ENCODE measurements around the gene STIM1. TPM values are rescaled to one million over a fixed set of nuclear protein-coding genes. Genes with fewer than 3 reads are reported as not detected.

The STIM1 gene
- total RNA-seq, 1 experiment from 2014 or later = 23.6 TPM

GRCh38 chr11:3942160-3942955, 86.9 kb downstream of the STIM1 start:
- H3K4me3 ChIP-seq (ENCODE audit: insufficient read depth, low read depth, low read length) = no peak overlapping the region
- no peaks in the 10 kb centered on the region; the same call in 1 of the 2 replicates for H3K27me3 ChIP-seq (ENCODE audit: control insufficient read depth, insufficient read depth, low read length)
- DNase-seq = no peak

GRCh38 chr11:3942956-3943497, 87.6 kb downstream of the STIM1 start:
- Histone ChIP-seq H3K27me3 (ENCODE audit: control insufficient read depth, insufficient read depth, low read length) (no peaks in the 10 kb centered on the region; the same call in 1 of the 2 replicates), H3K4me3 (ENCODE audit: insufficient read depth, low read depth, low read length) (no peak overlapping the region), H3K36me3 (replicated peaks; ENCODE audit: control insufficient read depth, insufficient read depth, low read length) (no peaks in the 10 kb centered on the region)
- DNase-seq = no peak

More at GRCh38 chr11:3942160-3942955, 86.9 kb downstream of the STIM1 start:
- no peaks in the 10 kb centered on the region for H3K36me3 ChIP-seq (replicated peaks; ENCODE audit: control insufficient read depth, insufficient read depth, low read length)

GRCh38 chr11:3944198-3944597, 88.7 kb downstream of the STIM1 start:
- no peak overlapping the region for H3K4me3 ChIP-seq (ENCODE audit: insufficient read depth, low read depth, low read length)
- no peaks in the 10 kb centered on the region for H3K36me3 ChIP-seq (replicated peaks; ENCODE audit: control insufficient read depth, insufficient read depth, low read length)
- DNase-seq = no peak
- no peaks in the 10 kb centered on the region; the same call in 1 of the 2 replicates for H3K27me3 ChIP-seq (ENCODE audit: control insufficient read depth, insufficient read depth, low read length)

GRCh38 chr11:3946455-3947017, 91.1 kb downstream of the STIM1 start:
- no peak overlapping the region for H3K4me3 ChIP-seq (ENCODE audit: insufficient read depth, low read depth, low read length)
- DNase-seq = no peak
- no peaks in the 10 kb centered on the region; the same call in 1 of the 2 replicates for H3K27me3 ChIP-seq (ENCODE audit: control insufficient read depth, insufficient read depth, low read length)
- no peaks in the 10 kb centered on the region for H3K36me3 ChIP-seq (replicated peaks; ENCODE audit: control insufficient read depth, insufficient read depth, low read length)

GRCh38 chr11:3947061-3947460, 91.6 kb downstream of the STIM1 start:
- no peaks in the 10 kb centered on the region; the same call in 1 of the 2 replicates for H3K27me3 ChIP-seq (ENCODE audit: control insufficient read depth, insufficient read depth, low read length)
- no peak overlapping the region for H3K4me3 ChIP-seq (ENCODE audit: insufficient read depth, low read depth, low read length)
- H3K36me3 ChIP-seq (replicated peaks; ENCODE audit: control insufficient read depth, insufficient read depth, low read length) = no peaks in the 10 kb centered on the region
- no peak for DNase-seq

GRCh38 chr11:3949125-3949524, 93.7 kb downstream of the STIM1 start:
- Histone ChIP-seq H3K36me3 (replicated peaks; ENCODE audit: control insufficient read depth, insufficient read depth, low read length) (no peaks in the 10 kb centered on the region), H3K27me3 (ENCODE audit: control insufficient read depth, insufficient read depth, low read length) (no peaks in the 10 kb centered on the region), H3K4me3 (ENCODE audit: insufficient read depth, low read depth, low read length) (no peak overlapping the region)
- DNase-seq = no peak

GRCh38 chr11:3950996-3951660, 95.7 kb downstream of the STIM1 start:
- H3K27me3 ChIP-seq (ENCODE audit: control insufficient read depth, insufficient read depth, low read length) = no peaks in the 10 kb centered on the region
- H3K4me3 ChIP-seq (ENCODE audit: insufficient read depth, low read depth, low read length) = no peak overlapping the region
- DNase-seq = peak; percentile 41
- H3K36me3 ChIP-seq (replicated peaks; ENCODE audit: control insufficient read depth, insufficient read depth, low read length) = no peaks in the 10 kb centered on the region

GRCh38 chr11:3952715-3953114, 97.3 kb downstream of the STIM1 start:
- H3K27me3 ChIP-seq (ENCODE audit: control insufficient read depth, insufficient read depth, low read length) = no peaks in the 10 kb centered on the region
- H3K36me3 ChIP-seq (replicated peaks; ENCODE audit: control insufficient read depth, insufficient read depth, low read length) = no peaks in the 10 kb centered on the region
- no peak for DNase-seq
- H3K4me3 ChIP-seq (ENCODE audit: insufficient read depth, low read depth, low read length) = no peak overlapping the region

GRCh38 chr11:3953327-3953726, 97.9 kb downstream of the STIM1 start:
- no peaks in the 10 kb centered on the region for H3K27me3 ChIP-seq (ENCODE audit: control insufficient read depth, insufficient read depth, low read length)
- no peak for DNase-seq
- no peaks in the 10 kb centered on the region for H3K36me3 ChIP-seq (replicated peaks; ENCODE audit: control insufficient read depth, insufficient read depth, low read length)
- no peak overlapping the region for H3K4me3 ChIP-seq (ENCODE audit: insufficient read depth, low read depth, low read length)

- H3K36me3 ChIP-seq (replicated peaks; ENCODE audit: control insufficient read depth, insufficient read depth, low read length) = no peaks in the 10 kb centered on the region
- H3K4me3 ChIP-seq (ENCODE audit: insufficient read depth, low read depth, low read length) = no peak overlapping the region
- no peak for DNase-seq
- no peaks in the 10 kb centered on the region for H3K27me3 ChIP-seq (ENCODE audit: control insufficient read depth, insufficient read depth, low read length)
Measured at GRCh38 chr11:3954448-3955298, 99.2 kb downstream of the STIM1 start.

GRCh38 chr11:3955299-3955665, 99.8 kb downstream of the STIM1 start:
- H3K36me3 ChIP-seq (replicated peaks; ENCODE audit: control insufficient read depth, insufficient read depth, low read length) = no peaks in the 10 kb centered on the region

GRCh38 chr11:3956038-3956437, 100.6 kb downstream of the STIM1 start:
- H3K36me3 ChIP-seq (replicated peaks; ENCODE audit: control insufficient read depth, insufficient read depth, low read length) = no peaks in the 10 kb centered on the region
- DNase-seq = no peak
- H3K4me3 ChIP-seq (ENCODE audit: insufficient read depth, low read depth, low read length) = no peak overlapping the region
- no peaks in the 10 kb centered on the region for H3K27me3 ChIP-seq (ENCODE audit: control insufficient read depth, insufficient read depth, low read length)

More at GRCh38 chr11:3955299-3955665, 99.8 kb downstream of the STIM1 start:
- no peaks in the 10 kb centered on the region for H3K27me3 ChIP-seq (ENCODE audit: control insufficient read depth, insufficient read depth, low read length)
- no peak overlapping the region for H3K4me3 ChIP-seq (ENCODE audit: insufficient read depth, low read depth, low read length)
- DNase-seq = no peak

GRCh38 chr11:3956748-3957147, 101.3 kb downstream of the STIM1 start:
- H3K36me3 ChIP-seq (replicated peaks; ENCODE audit: control insufficient read depth, insufficient read depth, low read length) = no peaks in the 10 kb centered on the region
- no peak for DNase-seq
- H3K4me3 ChIP-seq (ENCODE audit: insufficient read depth, low read depth, low read length) = no peak overlapping the region
- H3K27me3 ChIP-seq (ENCODE audit: control insufficient read depth, insufficient read depth, low read length) = no peaks in the 10 kb centered on the region

- DNase-seq = no peak
- no peaks in the 10 kb centered on the region for H3K27me3 ChIP-seq (ENCODE audit: control insufficient read depth, insufficient read depth, low read length)
Measured at GRCh38 chr11:3957437-3957836, 102.0 kb downstream of the STIM1 start.

More at GRCh38 chr11:3957437-3957836, 102.0 kb downstream of the STIM1 start:
- Histone ChIP-seq H3K36me3 (replicated peaks; ENCODE audit: control insufficient read depth, insufficient read depth, low read length) (no peaks in the 10 kb centered on the region), H3K4me3 (ENCODE audit: insufficient read depth, low read depth, low read length) (no peak overlapping the region)
